Suprapubic skin (tissue), 4 donors: Measurements from ENCODE around the gene LRP1B. TPM values are rescaled to one million over a fixed set of nuclear protein-coding genes. Genes with fewer than 3 reads are reported as not detected.
"Not testable (repeated sequence)": the region's sequence is repeated elsewhere in the genome, so short reads cannot be mapped to it uniquely, and the experiment has no call there.

ENCODE experiments used
- DNase-seq, 2 donors: peaks; one replicate each; pipeline ENCODE4 v3.0.0-alpha.2; 2019; ENCODE audit warnings: low spot score in 2 of 2
- H3K27ac ChIP-seq: fragments of 200-600 bp; sonication (generic); one replicate; pipeline ENCODE4 v1.5.1; 2019
- H3K27me3 ChIP-seq: fragments of 200-600 bp; sonication (generic); one replicate; pipeline ENCODE4 v1.5.1; 2019
- H3K36me3 ChIP-seq: fragments of 200-600 bp; sonication (generic); one replicate; pipeline ENCODE4 v1.5.1; 2019
- H3K4me1 ChIP-seq: fragments of 200-600 bp; sonication (generic); one replicate; pipeline ENCODE4 v1.5.1; 2019
- H3K4me3 ChIP-seq: fragments of 200-600 bp; sonication (generic); one replicate; pipeline ENCODE4 v1.5.1; 2019; ENCODE audit warnings: mild to moderate bottlenecking
- H3K9me3 ChIP-seq: fragments of 200-600 bp; sonication (generic); one replicate; pipeline ENCODE4 v1.5.1; 2019
- CTCF ChIP-seq, 2 donors: fragments of 200-600 bp in 1 of 2; fragments of 450-650 bp in 1 of 2; sonication (generic) in 1 of 2; IDR thresholded peaks; one replicate each; pipeline ENCODE4 v1.5.1; 2016 to 2019; ENCODE audit warnings: antibody characterized with exemption in 2 of 2, mild to moderate bottlenecking in 1 of 2, moderate library complexity in 1 of 2
- EP300 ChIP-seq: sonication (generic); formaldehyde crosslinking; IDR thresholded peaks from one replicate; pipeline ENCODE4 v1.6.1; 2017; ENCODE audit warnings: antibody characterized with exemption
- POLR2A ChIP-seq, 2 donors: fragments of 450-650 bp; IDR thresholded peaks; one replicate each; pipeline ENCODE4 v1.6.1; 2017; ENCODE audit warnings: antibody characterized with exemption in 2 of 2, mild to moderate bottlenecking in 2 of 2, moderate library complexity in 2 of 2
- POLR2AphosphoS5 ChIP-seq, 3 donors: sonication (generic); formaldehyde crosslinking; IDR thresholded peaks; one replicate each; pipeline ENCODE4 v1.6.1; 2017; ENCODE audit warnings: antibody characterized with exemption in 3 of 3
- WGBS: methylation state at CpG from one replicate; pipeline ENCODE4 v1.1.5; 2018; 5-methylcytosine and 5-hydroxymethylcytosine counted together
- total RNA-seq, 4 donors: library from RNA; depleted of rRNA; stranded (reverse); fragments of >200 nt; gene quantifications; one replicate each; pipeline ENCODE4 v1.1.0, GENCODE V29; 2016

Gene LRP1B
- total RNA-seq, 4 donors from 2014 or later, result 0.11 to 2.7 (median 1.3) TPM

- Histone ChIP-seq H3K9me3 (no peaks in the 10 kb centered on the region), H3K36me3 (no peaks in the 10 kb centered on the region), H3K4me1 (no peaks in the 10 kb centered on the region), H3K27me3 (no peaks in the 10 kb centered on the region), H3K27ac (no peak overlapping the region), H3K4me3 (no peak overlapping the region)
- TF ChIP-seq CTCF (IDR thresholded peaks at IDR 0.05), result no peak
- no peak for TF ChIP-seq POLR2AphosphoS5 (IDR thresholded peaks at IDR 0.05)
- no peak for TF ChIP-seq POLR2A (IDR thresholded peaks at IDR 0.05)
- TF ChIP-seq EP300, result no peak
- DNase-seq, result no peak
- 79% methylated on average over 4 of the region's 4 CpGs for WGBS
Measured at GRCh38 chr2:142100139-142100873, 30.5 kb downstream of the LRP1B start.

- no peak for TF ChIP-seq EP300
- TF ChIP-seq POLR2A (IDR thresholded peaks at IDR 0.05), result no peak
- no peak for TF ChIP-seq POLR2AphosphoS5 (IDR thresholded peaks at IDR 0.05)
- no peak for TF ChIP-seq CTCF (IDR thresholded peaks at IDR 0.05)
- H3K36me3 ChIP-seq, result no peaks in the 10 kb centered on the region
- 52% methylated on average over 3 of the region's 3 CpGs for WGBS
- no peaks in the 10 kb centered on the region for H3K9me3 ChIP-seq
- no peaks in the 10 kb centered on the region for H3K4me1 ChIP-seq
- no peak overlapping the region for H3K4me3 ChIP-seq
- H3K27me3 ChIP-seq, result no peaks in the 10 kb centered on the region
- no peak overlapping the region for H3K27ac ChIP-seq
- no peak for DNase-seq
Measured at GRCh38 chr2:142097711-142098110, 33.1 kb downstream of the LRP1B start.

GRCh38 chr2:142095647-142096046 is 35.2 kb downstream of the LRP1B start:
- Histone ChIP-seq H3K36me3 (no peaks in the 10 kb centered on the region), H3K27ac (no peak overlapping the region), H3K9me3 (no peaks in the 10 kb centered on the region), H3K4me3 (no peak overlapping the region), H3K4me1 (no peaks in the 10 kb centered on the region), H3K27me3 (no peaks in the 10 kb centered on the region)
- 96% methylated on average over 2 of the region's 2 CpGs for WGBS
- no peak for DNase-seq
- TF ChIP-seq POLR2AphosphoS5 (IDR thresholded peaks at IDR 0.05), result no peak
- no peak for TF ChIP-seq POLR2A (IDR thresholded peaks at IDR 0.05)
- TF ChIP-seq CTCF (IDR thresholded peaks at IDR 0.05), result no peak
- no peak for TF ChIP-seq EP300

- no peaks in the 10 kb centered on the region for H3K36me3 ChIP-seq
- no peak overlapping the region for H3K4me3 ChIP-seq
- WGBS, result 81% methylated on average over 2 of the region's 2 CpGs
- no peak overlapping the region for H3K27ac ChIP-seq
- H3K9me3 ChIP-seq, result no peaks in the 10 kb centered on the region
- no peaks in the 10 kb centered on the region for H3K27me3 ChIP-seq
- DNase-seq, result no peak
- no peak for TF ChIP-seq EP300
- no peak for TF ChIP-seq POLR2AphosphoS5 (IDR thresholded peaks at IDR 0.05)
- no peak for TF ChIP-seq CTCF (IDR thresholded peaks at IDR 0.05)
- no peak for TF ChIP-seq POLR2A (IDR thresholded peaks at IDR 0.05)
- no peaks in the 10 kb centered on the region for H3K4me1 ChIP-seq
Measured at GRCh38 chr2:142094233-142094632, 36.6 kb downstream of the LRP1B start.

- no peak overlapping the region for H3K27ac ChIP-seq
Measured at GRCh38 chr2:142088058-142088568, 42.7 kb downstream of the LRP1B start.

GRCh38 chr2:142087585-142087984 is 43.2 kb downstream of the LRP1B start:
- WGBS, result 67% methylated on average over 2 of the region's 2 CpGs
- H3K4me1 ChIP-seq, H3K27ac ChIP-seq, H3K36me3 ChIP-seq, H3K9me3 ChIP-seq, H3K27me3 ChIP-seq, DNase-seq, H3K4me3 ChIP-seq: not testable (repeated sequence)

More at GRCh38 chr2:142088058-142088568, 42.7 kb downstream of the LRP1B start:
- WGBS, result over 99% methylated on average over 2 of the region's 2 CpGs
- Histone ChIP-seq H3K9me3 (no peaks in the 10 kb centered on the region), H3K36me3 (no peaks in the 10 kb centered on the region), H3K27me3 (no peaks in the 10 kb centered on the region), H3K4me3 (no peak overlapping the region), H3K4me1 (no peaks in the 10 kb centered on the region)
- no peak for DNase-seq
- no peak for TF ChIP-seq POLR2A (IDR thresholded peaks at IDR 0.05)
- no peak for TF ChIP-seq EP300
- no peak for TF ChIP-seq CTCF (IDR thresholded peaks at IDR 0.05)
- no peak for TF ChIP-seq POLR2AphosphoS5 (IDR thresholded peaks at IDR 0.05)
